Smooth muscle cell of bladder (primary cell): ENCODE results near the gene CRYBG2. TPM values are rescaled to one million over a fixed set of nuclear protein-coding genes. Genes with fewer than 3 reads are reported as not detected.

Experiments used
- total RNA-seq: library from RNA; depleted of rRNA; stranded (reverse); fragments of >200 nt; gene quantifications from 2 replicates; pipeline ENCODE4 v1.2.3, GENCODE V29; 2014

The CRYBG2 gene
- under 0.01 TPM in 1 of 2 replicates, not detected in the other for total RNA-seq

GRCh38 chr1:26353976-26354820 lies at the start of gene CRYBG2:
Gene CRYBG2 (minus strand): TSS chr1:26354130. CDS start chr1:26346657, 7,473 bp downstream.

GRCh38 chr1:26372611-26373010 lies 18.7 kb upstream of the CRYBG2 start, which contains the start of gene ZNF683:
Gene ZNF683 (minus strand): TSS chr1:26372750. CDS start chr1:26368571, 4,179 bp downstream.

GRCh38 chr1:26317612-26318337 lies 36.2 kb downstream of the CRYBG2 start, which contains the start of gene CD52:
Gene CD52 (plus strand): TSS chr1:26317958. CDS start chr1:26318018, 60 bp downstream.

GRCh38 chr1:26306290-26307229 lies 47.4 kb downstream of the CRYBG2 start, which contains the start of gene UBXN11:
Gene UBXN11 (minus strand): TSS chr1:26306636. CDS start chr1:26302883, 3,753 bp downstream.

GRCh38 chr1:26279456-26280332 lies 74.2 kb downstream of the CRYBG2 start, which contains the start of gene SH3BGRL3:
Gene SH3BGRL3 (plus strand): TSS chr1:26280086. CDS start chr1:26280156, 70 bp downstream.

Other genes starting within 250 kb of the CRYBG2 start
- 3.1 and 4.3 TPM in 2 replicates for gene PDIK1L, start 242.3 kb downstream of the CRYBG2 start, total RNA-seq
- gene FAM110D, start 195.1 kb downstream of the CRYBG2 start, total RNA-seq = not detected in 2 replicates
- gene C1orf232, start 185.2 kb downstream of the CRYBG2 start, total RNA-seq = not detected in 2 replicates
- 27.0 and 32.4 TPM in 2 replicates for gene ZNF593, start 184.2 kb downstream of the CRYBG2 start, total RNA-seq
- gene ZNF593OS, start 182.3 kb downstream of the CRYBG2 start, total RNA-seq = not detected in 2 replicates
- gene CNKSR1, start 176.6 kb downstream of the CRYBG2 start, total RNA-seq = 0.14 TPM in 1 of 2 replicates, not detected in the other
- gene CATSPER4, start 163.5 kb downstream of the CRYBG2 start, total RNA-seq = not detected in 2 replicates
- 3.3 and 3.7 TPM in 2 replicates for gene CEP85, start 119.9 kb downstream of the CRYBG2 start, total RNA-seq
- gene SH3BGRL3, start 74.0 kb downstream of the CRYBG2 start, total RNA-seq = 30.7 and 32.1 TPM in 2 replicates
- gene UBXN11, start 47.5 kb downstream of the CRYBG2 start, total RNA-seq = 2.7 and 3.5 TPM in 2 replicates
- gene CD52, start 36.2 kb downstream of the CRYBG2 start, total RNA-seq = not detected in 2 replicates
- not detected in 2 replicates for gene ZNF683, start 18.6 kb upstream of the CRYBG2 start, total RNA-seq
- not detected in 2 replicates for gene LIN28A, start 56.7 kb upstream of the CRYBG2 start, total RNA-seq
- 46.6 and 51.8 TPM in 2 replicates for gene DHDDS, start 78.2 kb upstream of the CRYBG2 start, total RNA-seq
- gene HMGN2, start 118.3 kb upstream of the CRYBG2 start, total RNA-seq = 214 and 282 TPM in 2 replicates
- gene RPS6KA1, start 175.6 kb upstream of the CRYBG2 start, total RNA-seq = 1.8 and 2.0 TPM in 2 replicates